HEK293T (cell line): Measurements from ENCODE around the gene LMLN.
"Not testable (repeated sequence)": the region's sequence is repeated elsewhere in the genome, so short reads cannot be mapped to it uniquely, and the experiment has no call there.

Experiments
- ARNT ChIP-seq: fragments of 450-650 bp; IDR thresholded peaks from 2 replicates; pipeline ENCODE4 v1.6.1; 2017; ENCODE audit warnings: mild to moderate bottlenecking
- BHLHE40 ChIP-seq: fragments of 450-650 bp; IDR thresholded peaks from 2 replicates; pipeline ENCODE4 v1.6.1; 2016; ENCODE audit warnings: mild to moderate bottlenecking, moderate library complexity, borderline replicate concordance
- ELF4 ChIP-seq: fragments of 450-650 bp; IDR thresholded peaks from 2 replicates; pipeline ENCODE4 v1.6.1; 2017; ENCODE audit warnings: antibody characterized with exemption
- FOXA1 ChIP-seq: fragments of 450-650 bp; IDR thresholded peaks from 2 replicates; pipeline ENCODE4 v1.6.1; 2016; ENCODE audit warnings: mild to moderate bottlenecking
- FOXK2 ChIP-seq: fragments of 450-650 bp; IDR thresholded peaks from 2 replicates; pipeline ENCODE4 v1.6.1; 2016; ENCODE audit warnings: mild to moderate bottlenecking
- FOXM1 ChIP-seq: fragments of 450-650 bp; IDR thresholded peaks from 2 replicates; pipeline ENCODE4 v1.6.1; 2017; ENCODE audit warnings: mild to moderate bottlenecking, borderline replicate concordance
- HDGF ChIP-seq: fragments of 450-650 bp; IDR thresholded peaks from 2 replicates; pipeline ENCODE4 v1.6.1; 2017; ENCODE audit warnings: antibody characterized with exemption, borderline replicate concordance
- L3MBTL2 ChIP-seq: fragments of 450-650 bp; conservative IDR thresholded peaks from 2 replicates; pipeline ENCODE4 v1.6.1; 2016; ENCODE audit warnings: mild to moderate bottlenecking
- NFRKB ChIP-seq: fragments of 450-650 bp; IDR thresholded peaks from 2 replicates; pipeline ENCODE4 v1.6.1; 2016; ENCODE audit warnings: mild to moderate bottlenecking, moderate library complexity
- SP1 ChIP-seq: fragments of 450-650 bp; IDR thresholded peaks from 2 replicates; pipeline ENCODE4 v1.6.1; 2017
- TARDBP ChIP-seq: fragments of 450-650 bp; IDR thresholded peaks from 2 replicates; pipeline ENCODE4 v1.6.1; 2016
- ZNF384 ChIP-seq: fragments of 450-650 bp; IDR thresholded peaks from 2 replicates; pipeline ENCODE4 v1.6.1; 2016
- TF ChIP-seq, protein P1 (sequence below): fragments of 450-650 bp; IDR thresholded peaks from 2 replicates; pipeline ENCODE4 v1.6.1; 2016

DNA sequence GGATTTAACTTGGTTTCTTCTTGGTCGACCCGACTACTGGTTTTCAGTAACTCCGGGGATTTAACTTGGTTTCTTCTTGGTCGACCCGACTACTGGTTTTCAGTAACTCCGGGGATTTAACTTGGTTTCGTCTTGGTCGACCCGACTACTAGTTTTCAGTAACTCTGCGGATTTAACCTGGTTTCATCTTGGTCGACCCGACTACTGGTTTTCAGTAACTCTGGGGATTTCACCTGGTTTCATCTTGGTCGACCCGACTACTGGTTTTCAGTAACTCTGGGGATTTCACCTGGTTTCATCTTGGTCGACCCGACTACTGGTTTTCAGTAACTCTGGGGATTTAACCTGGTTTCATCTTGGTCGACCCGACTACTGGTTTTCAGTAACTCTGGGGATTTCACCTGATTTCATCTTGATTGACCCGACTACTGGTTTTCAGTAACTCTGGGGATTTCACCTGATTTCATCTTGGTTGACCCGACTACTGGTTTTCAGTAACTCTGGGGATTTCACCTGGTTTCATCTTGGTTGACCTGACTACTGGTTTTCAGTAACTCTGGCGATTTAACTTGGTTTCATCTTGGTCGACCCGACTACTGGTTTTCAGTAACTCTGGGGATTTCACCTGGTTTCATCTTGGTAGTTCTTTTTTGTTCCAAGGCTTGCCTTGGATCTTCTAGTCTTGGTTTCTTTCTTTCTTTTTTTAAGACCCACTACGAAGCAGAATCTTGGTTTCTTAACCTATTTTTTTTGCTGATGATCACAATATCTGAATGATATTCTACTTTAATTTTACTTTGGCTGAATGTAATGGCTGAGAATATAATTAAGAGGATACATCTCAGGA, 38.4 kb upstream of the LMLN start:
- TF ChIP-seq FOXM1, TARDBP, L3MBTL2, ELF4, SP1, FOXK2, ARNT, HDGF, FOXA1, ZNF384, NFRKB, BHLHE40: not testable (repeated sequence)
- TF ChIP-seq, protein P1, sequence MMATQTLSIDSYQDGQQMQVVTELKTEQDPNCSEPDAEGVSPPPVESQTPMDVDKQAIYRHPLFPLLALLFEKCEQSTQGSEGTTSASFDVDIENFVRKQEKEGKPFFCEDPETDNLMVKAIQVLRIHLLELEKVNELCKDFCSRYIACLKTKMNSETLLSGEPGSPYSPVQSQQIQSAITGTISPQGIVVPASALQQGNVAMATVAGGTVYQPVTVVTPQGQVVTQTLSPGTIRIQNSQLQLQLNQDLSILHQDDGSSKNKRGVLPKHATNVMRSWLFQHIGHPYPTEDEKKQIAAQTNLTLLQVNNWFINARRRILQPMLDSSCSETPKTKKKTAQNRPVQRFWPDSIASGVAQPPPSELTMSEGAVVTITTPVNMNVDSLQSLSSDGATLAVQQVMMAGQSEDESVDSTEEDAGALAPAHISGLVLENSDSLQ, result not testable (repeated sequence)
